CD4-positive, alpha-beta T cell (primary cell): ENCODE results near the gene MED12L. TPM values are rescaled to one million over a fixed set of nuclear protein-coding genes. Genes with fewer than 3 reads are reported as not detected.
A peak's percentile ranks its signal among the peaks of the same experiment; 100 is the strongest.
"Not testable (repeated sequence)": the region's sequence is repeated elsewhere in the genome, so short reads cannot be mapped to it uniquely, and the experiment has no call there.

ENCODE experiments used
- ATAC-seq: fragments of 200-7000 bp; cut with Tn5 transposase; one replicate; pipeline ENCODE4 v1.10.0; 2022; ENCODE audit warnings: mild to moderate bottlenecking; ENCODE audit not compliant: poor library complexity
- CTCF ChIA-PET: fragments of 350-600 bp; sonication (Branson Sonifier 250); formaldehyde crosslinking; loops from one replicate; lab custom pipeline; 2021; ENCODE audit warnings: antibody characterized with exemption, inconsistent platforms; lab: Charles Lee
- POLR2A ChIA-PET: fragments of 350-600 bp; sonication (Branson Sonifier 250); formaldehyde crosslinking; loops from one replicate; lab custom pipeline; 2021; ENCODE audit warnings: antibody characterized with exemption, inconsistent platforms; lab: Charles Lee
- DNase-seq, 14 experiments: peaks; one replicate each; pipeline ENCODE4 v3.0.0-alpha.2; 2013 to 2020; ENCODE audit warnings: mixed read lengths in 2 of 14
- H3K27ac ChIP-seq, 2 donors: one replicate each; pipeline versions ENCODE4 v1.5.1 to v1.7.0; 2013; ENCODE audit warnings: low read length in 2 of 2, low read depth in 1 of 2, mild to moderate bottlenecking in 1 of 2
- H3K27me3 ChIP-seq, 2 experiments: 1 replicate in 1 of 2; 2 replicates in 1 of 2; pipeline versions ENCODE4 v1.6.1 to v1.7.0; 2013; ENCODE audit warnings: low read length in 2 of 2, control low read depth in 1 of 2, mild to moderate bottlenecking in 1 of 2, moderate library complexity in 1 of 2; ENCODE audit not compliant: insufficient read depth in 2 of 2, control insufficient read depth in 1 of 2
- H3K36me3 ChIP-seq: one replicate; pipeline ENCODE4 v1.6.1; 2013; ENCODE audit warnings: low read length, control low read depth; ENCODE audit not compliant: insufficient read depth
- H3K4me1 ChIP-seq: one replicate; pipeline ENCODE4 v1.6.1; 2013; ENCODE audit warnings: low read length, control low read depth; ENCODE audit not compliant: insufficient read depth
- H3K4me3 ChIP-seq: one replicate; pipeline ENCODE4 v1.5.1; 2013; ENCODE audit warnings: mild to moderate bottlenecking, low read length, moderate library complexity
- H3K9me3 ChIP-seq, 2 experiments: 1 replicate in 1 of 2; 2 replicates in 1 of 2; pipeline versions ENCODE4 v1.6.1 to v1.7.0; 2013; ENCODE audit warnings: low read length in 2 of 2, mild to moderate bottlenecking in 2 of 2, control low read depth in 1 of 2, moderate library complexity in 1 of 2; ENCODE audit not compliant: control insufficient read depth in 1 of 2, insufficient read depth in 1 of 2
- H3K27ac Mint-ChIP-seq: one replicate; pipeline ENCODE4 v1.8.0; 2020; ENCODE audit warnings: mixed read lengths
- H3K27me3 Mint-ChIP-seq: one replicate; pipeline ENCODE4 v1.8.0; 2021; ENCODE audit warnings: mixed read lengths
- H3K36me3 Mint-ChIP-seq: one replicate; pipeline ENCODE4 v1.8.0; 2021; ENCODE audit warnings: low read depth, mixed read lengths
- H3K4me1 Mint-ChIP-seq: one replicate; pipeline ENCODE4 v1.8.0; 2021; ENCODE audit warnings: low read depth, mixed read lengths
- H3K4me3 Mint-ChIP-seq: one replicate; pipeline ENCODE4 v1.8.0; 2020; ENCODE audit warnings: mild to moderate bottlenecking, mixed read lengths
- H3K9me3 Mint-ChIP-seq: one replicate; pipeline ENCODE4 v1.8.0; 2020; ENCODE audit warnings: mixed read lengths
- CTCF ChIP-seq: fragments of 200-600 bp; IDR thresholded peaks from one replicate; pipeline ENCODE4 v1.8.0; 2022; ENCODE audit warnings: antibody characterized with exemption, mild to moderate bottlenecking
- intact Hi-C, 2 experiments: fragments of 100-400 bp; cut with DNase I in 1 of 2; cut with micrococcal nuclease in 1 of 2; formaldehyde crosslinking; loops; one replicate each; pipeline versions ENCODE4 v1.15.1 to v1.9.0; 2023 to 2025; cut with DNase I, micrococcal nuclease
- total RNA-seq, 174 experiments: library from RNA in 2 of 174; stranded (reverse) in 2 of 174; gene quantifications; one replicate each; pipeline ENCODE4 v1.2.3 and lab custom pipeline; 2021 to 2026

MED12L gene
- total RNA-seq, 2 experiments from 2014 or later: 0.39 to 0.49 TPM

- CTCF ChIA-PET: no interaction called here
- Mint-ChIP-seq H3K9me3 (no peaks in the 10 kb centered on the region), H3K27ac (no peak overlapping the region), H3K4me1 (no peaks in the 10 kb centered on the region), H3K27me3 (peaks cover 9% of the 10 kb centered on the region), H3K36me3 (no peaks in the 10 kb centered on the region), H3K4me3 (no peak overlapping the region)
- DNase-seq (peak in 1 of 14 experiments; percentile 13), ATAC-seq (no peak)
- H3K4me3 ChIP-seq: no peak overlapping the region
- intact Hi-C loops: no loop called here
- no peak for TF ChIP-seq CTCF
- H3K36me3 ChIP-seq: no peaks in the 10 kb centered on the region
- H3K4me1 ChIP-seq: no peaks in the 10 kb centered on the region
- no peaks in the 10 kb centered on the region for H3K27me3 ChIP-seq
- no peaks in the 10 kb centered on the region for H3K9me3 ChIP-seq
- H3K27ac ChIP-seq: no peak overlapping the region
- POLR2A ChIA-PET: no interaction called here
Measured at GRCh38 chr3:151067158-151067557, 18.3 kb upstream of the MED12L start.

DNA sequence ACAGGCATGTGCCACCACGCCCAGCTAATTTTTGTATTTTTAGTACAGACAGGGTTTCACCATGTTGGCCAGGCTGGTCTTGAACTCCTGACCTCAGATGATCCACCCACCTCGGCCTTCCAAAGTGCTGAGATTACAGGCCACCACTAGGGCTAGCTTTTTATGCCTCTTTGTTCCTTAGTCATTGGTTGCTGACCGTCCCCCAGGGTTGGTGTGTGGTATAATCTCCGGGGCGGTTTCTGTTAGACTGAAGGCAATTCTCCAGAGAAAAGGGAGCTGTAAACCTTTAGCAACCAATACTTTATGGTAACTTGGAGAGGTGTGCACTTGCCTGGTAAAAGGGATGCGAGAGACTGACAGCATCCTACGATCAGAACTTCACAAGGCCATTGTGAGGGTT, 12.6 kb upstream of the MED12L start:
- H3K27ac ChIP-seq, CTCF ChIA-PET, H3K4me1 ChIP-seq, intact Hi-C loops, ATAC-seq, DNase-seq, H3K4me3 Mint-ChIP-seq, H3K27me3 Mint-ChIP-seq, H3K9me3 ChIP-seq, H3K36me3 Mint-ChIP-seq, H3K4me1 Mint-ChIP-seq, H3K27ac Mint-ChIP-seq, H3K9me3 Mint-ChIP-seq, H3K36me3 ChIP-seq, H3K4me3 ChIP-seq, H3K27me3 ChIP-seq: not testable (repeated sequence)
- POLR2A ChIA-PET: interaction anchor here (0.7 kb wide), 1 partner anchor 1057 kb away, joined by 3 read pairs; no protein-coding TSS in a partner anchor

- Mint-ChIP-seq H3K27me3 (peaks cover 6% of the 10 kb centered on the region), H3K36me3 (no peaks in the 10 kb centered on the region), H3K4me3 (no peak overlapping the region), H3K9me3 (no peaks in the 10 kb centered on the region), H3K27ac (no peak overlapping the region), H3K4me1 (no peaks in the 10 kb centered on the region)
- ATAC-seq: no peak
- H3K27ac ChIP-seq: no peak overlapping the region
- no peaks in the 10 kb centered on the region for H3K4me1 ChIP-seq
- H3K36me3 ChIP-seq: no peaks in the 10 kb centered on the region
- H3K27me3 ChIP-seq: peaks cover 0 to 5% of the 10 kb centered on the region in 2 experiments
- no peaks in the 10 kb centered on the region for H3K9me3 ChIP-seq
- intact Hi-C loops: no loop called here
- no peak overlapping the region for H3K4me3 ChIP-seq
- ChIA-PET CTCF (no interaction called here), POLR2A (no interaction called here)
- no peak for TF ChIP-seq CTCF
- no peak for DNase-seq
Measured at GRCh38 chr3:151074256-151074655, 11.2 kb upstream of the MED12L start.
